Prostate gland (tissue), 2 donors: ENCODE results near the gene FBXO10. TPM values are rescaled to one million over a fixed set of nuclear protein-coding genes. Genes with fewer than 3 reads are reported as not detected.

ENCODE experiments used
- DNase-seq: peaks from one replicate; pipeline ENCODE4 v3.0.0-alpha.2; 2019; ENCODE audit warnings: low spot score
- H3K27ac ChIP-seq, 2 donors: fragments of 200-600 bp; sonication (generic); 2 replicates each; pipeline ENCODE4 v1.5.1; 2017 to 2019
- H3K27me3 ChIP-seq: fragments of 200-600 bp; sonication (generic); replicated peaks from 2 replicates; pipeline ENCODE4 v1.5.1; 2019; ENCODE audit not compliant: insufficient read depth
- H3K36me3 ChIP-seq, 2 donors: fragments of 200-600 bp; sonication (generic); 1 replicate in 1 of 2; 2 replicates in 1 of 2; pipeline versions ENCODE4 v1.5.1 to v1.8.1; 2017 to 2019
- H3K4me1 ChIP-seq: fragments of 200-600 bp; sonication (generic); replicated peaks from 2 replicates; pipeline ENCODE4 v1.5.1; 2019
- H3K4me3 ChIP-seq, 2 donors: fragments of 200-600 bp; sonication (generic); 2 replicates each; pipeline ENCODE4 v1.5.1; 2017 to 2019
- H3K9me3 ChIP-seq: fragments of 200-600 bp; sonication (generic); 2 replicates; pipeline ENCODE4 v1.5.1; 2017
- POLR2A ChIP-seq: fragments of 450-650 bp; IDR thresholded peaks from one replicate; pipeline ENCODE4 v1.6.1; 2016; ENCODE audit warnings: antibody characterized with exemption, mild to moderate bottlenecking
- POLR2AphosphoS5 ChIP-seq: sonication (generic); formaldehyde crosslinking; IDR thresholded peaks from one replicate; pipeline ENCODE4 v1.6.1; 2017; ENCODE audit warnings: antibody characterized with exemption
- WGBS: methylation state at CpG from one replicate; pipeline ENCODE4 v1.1.5; 2018; 5-methylcytosine and 5-hydroxymethylcytosine counted together
- intact Hi-C: fragments of 100-400 bp; cut with DNase I; formaldehyde crosslinking; loops from one replicate; pipeline ENCODE4 v1.14.2; 2022
- total RNA-seq, 2 donors: library from RNA; depleted of rRNA; stranded (reverse); fragments of >200 nt; gene quantifications; one replicate each; pipeline ENCODE4 v1.1.0, GENCODE V29; 2016
- TF ChIP-seq, protein P1 (sequence below), 4 experiments: fragments of 200-600 bp in 2 of 4; fragments of 450-650 bp in 2 of 4; sonication (generic) in 2 of 4; IDR thresholded peaks; 1 replicate in 3 of 4; 2 replicates in 1 of 4; pipeline ENCODE4 v1.5.1; 2016 to 2019; ENCODE audit warnings: antibody characterized with exemption in 4 of 4, mild to moderate bottlenecking in 2 of 4, moderate library complexity in 2 of 4

Gene FBXO10
- total RNA-seq, 2 donors from 2014 or later, result 8.5 to 17.6 TPM

- TF ChIP-seq POLR2A, result no peak
- TF ChIP-seq POLR2AphosphoS5, result no peak
- TF ChIP-seq, protein P1, sequence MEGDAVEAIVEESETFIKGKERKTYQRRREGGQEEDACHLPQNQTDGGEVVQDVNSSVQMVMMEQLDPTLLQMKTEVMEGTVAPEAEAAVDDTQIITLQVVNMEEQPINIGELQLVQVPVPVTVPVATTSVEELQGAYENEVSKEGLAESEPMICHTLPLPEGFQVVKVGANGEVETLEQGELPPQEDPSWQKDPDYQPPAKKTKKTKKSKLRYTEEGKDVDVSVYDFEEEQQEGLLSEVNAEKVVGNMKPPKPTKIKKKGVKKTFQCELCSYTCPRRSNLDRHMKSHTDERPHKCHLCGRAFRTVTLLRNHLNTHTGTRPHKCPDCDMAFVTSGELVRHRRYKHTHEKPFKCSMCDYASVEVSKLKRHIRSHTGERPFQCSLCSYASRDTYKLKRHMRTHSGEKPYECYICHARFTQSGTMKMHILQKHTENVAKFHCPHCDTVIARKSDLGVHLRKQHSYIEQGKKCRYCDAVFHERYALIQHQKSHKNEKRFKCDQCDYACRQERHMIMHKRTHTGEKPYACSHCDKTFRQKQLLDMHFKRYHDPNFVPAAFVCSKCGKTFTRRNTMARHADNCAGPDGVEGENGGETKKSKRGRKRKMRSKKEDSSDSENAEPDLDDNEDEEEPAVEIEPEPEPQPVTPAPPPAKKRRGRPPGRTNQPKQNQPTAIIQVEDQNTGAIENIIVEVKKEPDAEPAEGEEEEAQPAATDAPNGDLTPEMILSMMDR (IDR thresholded peaks at IDR 0.05), result no peak
- WGBS, result 86% methylated on average over 3 of the region's 3 CpGs
- Histone ChIP-seq H3K27me3 (no peaks in the 10 kb centered on the region), H3K4me3 (no peak overlapping the region), H3K36me3 (no peaks in the 10 kb centered on the region), H3K27ac (no peak overlapping the region), H3K9me3 (no peaks in the 10 kb centered on the region), H3K4me1 (no peaks in the 10 kb centered on the region)
- intact Hi-C loops, result no loop called here
- no peak for DNase-seq
Measured at GRCh38 chr9:37508834-37509206, 67.4 kb downstream of the FBXO10 start.

GRCh38 chr9:37508135-37508833, 67.9 kb downstream of the FBXO10 start:
- Histone ChIP-seq H3K27ac (no peak overlapping the region), H3K27me3 (no peaks in the 10 kb centered on the region), H3K9me3 (no peaks in the 10 kb centered on the region), H3K36me3 (no peaks in the 10 kb centered on the region), H3K4me1 (no peaks in the 10 kb centered on the region), H3K4me3 (no peak overlapping the region)
- intact Hi-C loops, result no loop called here
- 91% methylated on average over 5 of the region's 5 CpGs for WGBS
- no peak for TF ChIP-seq POLR2A
- TF ChIP-seq, protein P1 (IDR thresholded peaks at IDR 0.05), result no peak
- no peak for TF ChIP-seq POLR2AphosphoS5
- no peak for DNase-seq

- no peaks in the 10 kb centered on the region for H3K36me3 ChIP-seq
- H3K9me3 ChIP-seq, result no peaks in the 10 kb centered on the region
- WGBS, result 91% methylated on average over 11 of the region's 11 CpGs
- no peaks in the 10 kb centered on the region for H3K4me1 ChIP-seq
- H3K27ac ChIP-seq, result no peak overlapping the region
- DNase-seq, result no peak
- TF ChIP-seq, protein P1 (IDR thresholded peaks at IDR 0.05), result no peak
- no peak for TF ChIP-seq POLR2AphosphoS5
- no peak for TF ChIP-seq POLR2A
- H3K4me3 ChIP-seq, result no peak overlapping the region
- no peaks in the 10 kb centered on the region for H3K27me3 ChIP-seq
- intact Hi-C loops, result no loop called here
Measured at GRCh38 chr9:37507566-37508134, 68.5 kb downstream of the FBXO10 start.

GRCh38 chr9:37504605-37505004, 71.6 kb downstream of the FBXO10 start:
- Histone ChIP-seq H3K9me3 (no peaks in the 10 kb centered on the region), H3K27ac (no peak overlapping the region), H3K4me3 (no peak overlapping the region), H3K36me3 (peaks cover 0 to 3% of the 10 kb centered on the region in 2 donors), H3K27me3 (no peaks in the 10 kb centered on the region), H3K4me1 (no peaks in the 10 kb centered on the region)
- no peak for DNase-seq
- WGBS, result 89% methylated on average over 5 of the region's 5 CpGs
- TF ChIP-seq POLR2A (no peak), POLR2AphosphoS5 (no peak)
- TF ChIP-seq, protein P1 (IDR thresholded peaks at IDR 0.05), result no peak
- intact Hi-C loops, result no loop called here

DNA sequence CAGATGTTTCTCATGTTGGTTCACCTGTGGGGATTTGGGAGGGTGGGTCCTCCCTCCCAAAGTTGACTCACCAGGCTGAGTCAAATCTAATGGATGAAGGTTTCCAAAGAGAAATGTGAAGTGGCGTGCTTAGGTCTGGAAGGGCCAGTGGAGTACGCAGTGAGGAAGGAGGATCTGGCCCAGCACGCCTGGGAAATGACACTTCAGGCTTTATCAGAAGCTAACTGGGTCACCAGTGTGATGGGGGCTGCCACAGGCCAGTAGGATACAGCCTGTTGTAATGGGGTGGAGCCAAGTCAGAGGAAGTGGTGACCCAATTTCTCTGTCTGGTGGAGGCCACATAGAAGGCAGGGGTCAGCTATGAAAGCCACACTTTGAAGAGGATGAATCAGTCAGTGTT, 72.4 kb downstream of the FBXO10 start:
- Histone ChIP-seq H3K9me3 (no peaks in the 10 kb centered on the region), H3K27ac (no peak overlapping the region), H3K4me1 (no peaks in the 10 kb centered on the region), H3K36me3 (peaks cover 0 to 3% of the 10 kb centered on the region in 2 donors), H3K4me3 (no peak overlapping the region), H3K27me3 (no peaks in the 10 kb centered on the region)
- intact Hi-C loops, result no loop called here
- DNase-seq, result no peak
- TF ChIP-seq POLR2AphosphoS5 (no peak), POLR2A (no peak)
- TF ChIP-seq, protein P1 (IDR thresholded peaks at IDR 0.05), result no peak
- 99% methylated on average over 3 of the region's 3 CpGs for whole genome bisulfite sequencing
